ENCODE data around the gene NFATC4.

NFATC4 gene

GRCh38 chr14:24398293-24398652, 30.3 kb downstream of the NFATC4 start:
- TF ChIP-seq CTCF (IDR thresholded peaks at IDR 0.05; ENCODE audit: unreplicated experiment in 3 of 3), result no peak
- Mint-ChIP-seq H3K36me3 (ENCODE audit: low read depth) (peaks cover 9% of the 10 kb centered on the region), H3K9me3 (peaks cover 3% of the 10 kb centered on the region), H3K4me1 (peaks cover 72% of the 10 kb centered on the region), H3K27ac (peak overlapping the region; percentile 75 to 98 (median 98)), H3K27me3 (ENCODE audit: low read depth) (no peaks in the 10 kb centered on the region), H3K4me3 (peak overlapping the region; percentile 92 to 99 (median 97))

GRCh38 chr14:24398653-24399446, 30.9 kb downstream of the NFATC4 start, which contains the start of gene NYNRIN:
Gene NYNRIN, plus strand, starts transcription at chr14:24399003. Its CDS starts 244 bp downstream, at chr14:24399247.
- peak within 1 kb of the TSS; percentile 75 to 98 (median 98) for H3K27ac Mint-ChIP-seq
- no peaks in the 10 kb centered on the region for H3K27me3 Mint-ChIP-seq (ENCODE audit: low read depth)
- H3K9me3 Mint-ChIP-seq, result peaks cover 3% of the 10 kb centered on the region
- TF ChIP-seq CTCF (IDR thresholded peaks at IDR 0.05; ENCODE audit: unreplicated experiment in 3 of 3), result no peak
- peaks cover 15% of the 10 kb centered on the region for H3K36me3 Mint-ChIP-seq (ENCODE audit: low read depth)
- H3K4me1 Mint-ChIP-seq, result peaks cover 74% of the 10 kb centered on the region
- peak within 1 kb of the TSS; percentile 92 to 99 (median 97) for H3K4me3 Mint-ChIP-seq

GRCh38 chr14:24399447-24399822, 31.5 kb downstream of the NFATC4 start:
- Mint-ChIP-seq H3K9me3 (peaks cover 3% of the 10 kb centered on the region), H3K4me3 (peak overlapping the region; percentile 92 to 99 (median 97)), H3K4me1 (peaks cover 74% of the 10 kb centered on the region), H3K27me3 (ENCODE audit: low read depth) (no peaks in the 10 kb centered on the region), H3K36me3 (ENCODE audit: low read depth) (peaks cover 20% of the 10 kb centered on the region), H3K27ac (peak overlapping the region; percentile 75 to 98 (median 96))
- TF ChIP-seq CTCF (IDR thresholded peaks at IDR 0.05; ENCODE audit: unreplicated experiment in 3 of 3), result no peak

- H3K27ac Mint-ChIP-seq, result peak overlapping the region; percentile 75 to 98 (median 96)
- H3K36me3 Mint-ChIP-seq (ENCODE audit: low read depth), result peaks cover 27% of the 10 kb centered on the region
These were observed 32.2 kb downstream of the NFATC4 start for GRCh38 chr14:24399999-24400718.

More at GRCh38 chr14:24399999-24400718, 32.2 kb downstream of the NFATC4 start:
- H3K9me3 Mint-ChIP-seq, result peaks cover 3% of the 10 kb centered on the region
- peak overlapping the region; percentile 92 to 99 (median 97) for H3K4me3 Mint-ChIP-seq
- TF ChIP-seq CTCF (IDR thresholded peaks at IDR 0.05; ENCODE audit: unreplicated experiment in 3 of 3), result no peak
- H3K27me3 Mint-ChIP-seq (ENCODE audit: low read depth), result no peaks in the 10 kb centered on the region
- peaks cover 75% of the 10 kb centered on the region for H3K4me1 Mint-ChIP-seq
